Measurements from ENCODE around the gene AP3M1.
"Not testable (repeated sequence)": the region's sequence is repeated elsewhere in the genome, so short reads cannot be mapped to it uniquely, and the experiment has no call there.

The AP3M1 gene

DNA sequence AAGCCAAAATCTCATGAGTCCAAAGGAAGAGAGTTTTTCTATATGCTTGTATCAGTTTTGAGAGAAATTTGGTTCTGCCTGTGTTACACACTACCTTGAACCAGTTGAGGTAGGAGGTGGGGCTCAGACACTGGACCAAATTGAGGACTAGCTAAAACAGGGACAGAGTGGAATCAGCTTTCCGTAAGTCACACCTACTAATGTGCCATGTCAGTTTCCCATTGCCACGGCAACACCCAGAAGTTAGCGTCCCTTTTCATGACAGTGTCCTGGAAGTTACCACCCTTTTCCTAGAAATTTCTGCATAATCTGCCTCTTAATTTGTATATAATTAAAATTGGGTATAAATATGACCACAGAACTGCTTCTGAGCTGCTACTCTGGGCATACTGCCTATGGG, 9.4 kb upstream of the AP3M1 start:
- DNase-seq = no peak

DNA sequence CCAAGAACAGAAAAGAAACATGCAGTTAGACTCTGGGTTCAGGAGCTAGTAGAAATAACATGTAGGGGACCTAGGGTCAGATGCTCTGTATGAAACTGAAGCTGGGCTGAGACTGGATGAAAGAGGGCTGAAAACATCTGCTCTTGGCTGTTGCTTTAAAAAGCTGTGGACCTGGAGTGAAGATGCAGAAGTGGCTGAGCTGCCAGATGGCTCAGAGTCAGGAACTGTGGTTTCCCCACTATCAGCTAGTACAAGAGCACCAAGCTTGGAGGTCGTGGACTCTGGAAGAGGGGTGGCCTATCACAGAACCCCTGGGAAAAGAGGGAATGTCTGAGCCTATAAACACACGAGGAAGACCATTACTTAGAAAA, 6.3 kb upstream of the AP3M1 start:
- DNase-seq = no peak

DNA sequence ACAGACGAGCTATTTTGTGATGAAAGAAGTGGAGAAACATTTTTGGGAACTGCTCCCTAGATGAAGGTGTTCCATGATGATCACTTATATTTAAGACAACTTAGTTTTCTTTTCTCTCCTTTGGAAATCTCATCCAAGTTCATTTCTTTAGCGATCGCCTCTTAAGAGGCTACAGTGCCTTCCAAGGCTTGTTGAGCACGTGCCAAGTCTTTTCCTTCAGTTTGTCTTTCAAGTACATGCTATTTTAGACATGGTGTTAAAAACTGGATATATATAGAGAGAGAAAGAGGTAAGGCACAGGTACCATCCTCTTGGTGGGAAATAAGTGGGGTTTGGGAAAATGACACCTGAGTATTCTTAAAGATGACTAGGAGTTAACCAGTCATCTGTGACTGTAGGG, 3.0 kb upstream of the AP3M1 start:
- DNase-seq = no peak

DNA sequence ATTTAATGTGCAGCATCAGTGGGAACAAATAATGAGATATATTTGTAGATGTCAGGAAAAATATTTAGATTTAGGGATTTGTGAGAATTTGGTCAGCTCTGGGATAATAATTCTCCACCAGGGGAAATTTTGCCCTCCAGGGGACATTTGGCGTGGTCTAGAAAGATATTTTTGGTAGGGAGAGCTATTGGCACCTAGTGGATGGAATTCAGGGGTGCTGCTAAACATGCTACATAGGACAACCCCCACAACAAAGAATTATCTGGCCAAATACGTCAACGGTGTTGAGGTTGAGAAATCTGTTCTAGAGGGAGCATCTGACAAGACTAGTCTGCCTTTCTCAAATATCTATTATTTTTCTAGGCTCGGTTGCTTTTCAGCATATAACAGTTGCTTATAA, 2.5 kb upstream of the AP3M1 start:
- DNase-seq = no peak

DNA sequence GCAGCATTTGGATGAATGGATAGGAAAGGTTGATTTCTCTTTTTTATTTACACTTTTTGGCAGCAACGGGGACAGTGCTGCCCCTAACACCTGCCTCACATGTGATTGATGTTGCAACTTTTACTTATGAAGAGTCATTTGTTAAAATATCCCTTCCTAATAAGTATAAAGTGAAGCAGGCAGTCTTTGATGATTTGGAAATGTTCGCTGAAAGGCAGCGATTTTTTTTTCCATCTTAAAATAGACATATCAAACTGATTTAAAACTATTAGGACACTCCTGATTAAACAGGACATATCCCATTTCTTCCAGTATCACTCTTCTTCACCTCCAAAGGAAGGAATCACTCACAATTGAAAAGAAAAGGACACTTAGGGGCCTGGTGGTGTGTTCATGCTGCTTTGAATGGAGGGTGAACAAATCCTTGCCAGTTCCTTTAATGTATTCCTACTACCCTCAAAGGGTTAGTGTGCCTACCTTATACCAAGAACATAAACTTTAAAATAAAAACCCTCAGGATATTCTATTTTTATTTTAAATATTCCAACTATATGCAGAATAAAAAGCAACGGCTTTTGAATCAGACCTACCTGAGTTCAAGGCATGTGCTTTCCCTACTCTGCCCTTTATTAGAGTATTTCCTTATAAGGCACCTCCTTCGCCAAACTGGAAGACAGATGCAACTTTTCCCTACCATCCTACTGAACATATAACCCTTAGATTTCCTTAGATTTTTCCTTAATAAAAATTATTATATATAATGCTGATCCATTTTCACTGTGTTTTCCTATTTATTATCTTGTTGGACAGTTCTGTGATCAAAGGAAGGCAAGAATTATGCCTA, 1.5 kb upstream of the AP3M1 start:
- DNase-seq = no peak

DNA sequence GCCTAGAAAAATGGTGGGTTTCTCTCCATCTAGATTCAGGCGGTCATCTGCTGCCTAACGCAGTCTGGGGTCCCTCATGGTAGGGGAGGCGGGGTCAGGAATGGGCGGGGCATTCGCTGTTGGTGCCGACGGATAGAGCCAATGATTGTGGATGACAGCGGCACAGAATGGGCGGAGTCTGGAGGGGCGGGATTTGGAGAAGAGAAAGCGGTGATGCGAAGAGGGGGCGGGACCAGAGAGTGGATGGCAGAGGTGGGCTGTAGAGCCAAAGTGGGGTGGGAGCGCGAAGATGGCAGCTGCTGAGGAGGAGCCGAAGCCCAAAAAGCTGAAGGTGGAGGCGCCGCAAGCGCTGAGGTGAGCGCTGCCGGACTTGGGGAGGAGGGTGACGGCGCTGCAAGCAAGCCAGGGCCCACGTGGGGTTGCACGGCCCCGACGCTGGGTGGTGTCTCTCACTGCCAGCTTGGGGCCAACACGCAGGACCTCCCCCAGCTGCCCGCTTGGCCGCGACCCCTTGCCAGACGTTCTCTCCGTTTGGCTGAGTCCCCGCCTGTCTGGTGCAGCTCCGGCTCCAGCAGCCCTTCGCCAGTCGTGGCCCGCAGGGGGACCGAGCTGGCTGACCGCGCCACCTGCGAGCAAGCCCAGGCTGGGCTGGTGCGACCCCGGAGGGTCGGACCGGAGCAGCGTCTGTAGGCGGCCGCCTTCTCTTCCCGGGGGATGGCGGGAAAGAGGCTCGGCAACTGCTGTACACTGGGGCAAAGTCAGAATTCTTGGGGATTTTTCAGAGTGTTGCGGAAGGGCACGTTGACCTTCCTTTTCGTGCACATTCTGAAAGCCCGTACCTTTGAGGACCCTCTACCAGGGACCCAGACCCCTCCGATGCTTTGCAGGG, 606 bp upstream of the AP3M1 start, which contains the start of gene ADK:
Gene ADK (plus strand): TSS at position 232 of the 889 bp plus-strand sequence. CDS start 58 bp downstream, at position 290.
- peak; percentile 81 for DNase-seq

DNA sequence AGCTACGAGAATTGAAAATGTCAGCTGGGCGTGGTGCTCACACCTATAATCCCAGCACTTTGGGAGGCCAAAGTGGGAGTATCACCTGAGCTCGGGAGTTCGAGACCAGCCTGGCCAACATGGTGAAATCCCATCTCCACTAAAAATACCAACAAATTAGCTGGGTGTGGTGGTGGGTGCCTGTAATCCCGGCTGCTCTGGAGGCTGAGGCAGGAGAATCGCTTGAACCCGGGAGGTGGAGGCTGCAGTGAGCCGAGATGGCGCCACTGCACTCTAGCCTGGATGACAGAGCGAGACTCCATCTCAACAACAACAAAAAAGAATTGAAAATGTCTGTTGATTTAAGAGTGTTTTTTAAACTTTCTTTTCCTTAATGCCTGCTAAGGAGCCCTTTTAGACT, 3.6 kb downstream of the AP3M1 start:
- DNase-seq = not testable (repeated sequence)

DNA sequence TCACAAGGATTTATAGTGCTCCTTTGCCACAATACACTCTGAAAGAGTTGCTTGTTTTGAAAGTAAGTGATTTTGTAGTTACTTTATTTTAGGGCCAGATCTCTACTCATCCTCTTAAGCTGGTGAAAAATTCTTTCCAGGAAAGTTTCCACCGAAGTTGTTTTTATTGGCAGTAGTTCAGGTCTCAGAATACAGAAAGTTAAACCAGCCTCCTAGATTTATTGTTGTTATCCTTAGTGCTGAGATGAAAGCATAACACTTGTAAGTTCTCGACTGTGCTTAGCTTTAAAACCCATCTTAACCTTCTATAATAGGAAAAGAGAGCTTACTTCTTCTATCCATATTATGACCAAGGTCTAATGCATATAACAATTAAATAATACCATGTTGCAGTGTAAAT, 5.5 kb downstream of the AP3M1 start:
- DNase-seq = no peak

DNA sequence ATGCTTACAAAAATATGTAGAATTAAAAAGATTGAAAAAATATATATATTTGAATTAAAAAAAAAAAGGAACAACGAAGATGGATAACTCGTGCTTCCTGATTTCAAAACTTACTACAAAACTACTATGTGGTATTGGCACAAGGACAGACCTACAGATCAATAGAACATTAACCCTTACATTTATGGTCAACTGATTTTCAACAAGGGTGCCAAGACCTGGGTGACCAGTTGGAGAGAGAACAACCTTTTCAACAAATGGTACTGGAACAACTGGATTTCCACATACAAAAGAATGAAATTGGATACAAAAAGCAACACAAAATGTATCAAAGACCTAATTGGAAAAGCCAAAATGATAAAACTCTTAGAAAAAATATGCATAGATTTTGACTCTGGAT, 10.1 kb downstream of the AP3M1 start:
- no peak for DNase-seq

DNA sequence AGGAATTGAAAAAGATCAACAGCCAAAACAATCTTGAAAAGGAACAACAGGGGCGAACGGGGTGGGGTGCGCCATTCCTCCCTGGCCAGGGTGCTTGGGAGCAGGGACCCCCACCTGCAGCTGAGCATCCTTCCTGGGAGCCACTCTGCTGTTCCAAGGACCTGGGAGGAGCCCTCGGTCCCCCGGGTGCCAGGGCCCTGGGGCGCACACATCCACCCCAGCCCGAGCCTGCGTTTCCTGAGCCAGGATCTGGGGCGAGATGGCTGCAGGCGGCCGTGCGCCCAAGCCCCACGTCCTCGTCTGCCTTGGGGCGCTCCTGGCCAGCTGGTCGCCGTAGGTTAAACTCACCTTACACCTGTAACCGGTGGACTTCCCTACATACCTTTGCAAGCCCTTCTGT, 10.6 kb downstream of the AP3M1 start:
- DNase-seq = no peak

DNA sequence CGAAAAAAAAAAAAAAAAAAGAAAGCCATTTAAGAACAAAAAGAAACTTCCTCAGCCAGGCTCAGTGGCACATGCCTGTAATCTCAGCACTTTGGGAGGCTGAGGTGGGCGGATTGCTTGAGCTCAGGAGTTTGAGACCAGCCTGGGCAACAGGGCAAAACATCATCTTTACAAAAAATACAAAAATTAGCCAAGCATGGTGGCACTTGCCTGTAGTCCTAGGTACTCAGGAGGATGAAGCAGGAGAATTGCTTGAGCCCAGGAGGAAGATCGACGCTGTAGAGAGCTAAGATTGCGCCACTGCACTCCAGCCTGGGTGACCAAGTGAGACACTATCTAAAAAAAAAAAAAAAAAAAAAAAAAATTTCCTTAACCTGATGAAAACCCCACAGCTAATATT, 12.0 kb downstream of the AP3M1 start:
- DNase-seq = not testable (repeated sequence)

DNA sequence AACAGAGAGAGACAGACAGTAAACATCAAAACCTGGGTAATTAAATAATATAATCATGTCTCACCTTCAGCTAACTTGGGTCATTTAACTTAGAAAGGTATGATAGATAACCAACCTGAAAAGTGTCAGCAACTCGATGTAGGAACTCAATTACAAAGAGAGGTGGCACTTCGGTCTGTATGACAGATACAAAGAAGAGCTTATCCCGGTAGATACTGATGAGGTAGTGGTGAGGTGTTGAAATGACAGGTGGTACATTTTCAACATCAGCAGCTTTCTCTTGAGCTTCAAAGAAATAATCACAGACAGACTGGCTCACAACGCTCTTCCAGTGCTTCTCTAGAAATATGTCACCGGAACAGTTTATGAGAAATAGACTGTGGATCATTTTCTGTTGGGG, 12.6 kb downstream of the AP3M1 start:
- no peak for DNase-seq

DNA sequence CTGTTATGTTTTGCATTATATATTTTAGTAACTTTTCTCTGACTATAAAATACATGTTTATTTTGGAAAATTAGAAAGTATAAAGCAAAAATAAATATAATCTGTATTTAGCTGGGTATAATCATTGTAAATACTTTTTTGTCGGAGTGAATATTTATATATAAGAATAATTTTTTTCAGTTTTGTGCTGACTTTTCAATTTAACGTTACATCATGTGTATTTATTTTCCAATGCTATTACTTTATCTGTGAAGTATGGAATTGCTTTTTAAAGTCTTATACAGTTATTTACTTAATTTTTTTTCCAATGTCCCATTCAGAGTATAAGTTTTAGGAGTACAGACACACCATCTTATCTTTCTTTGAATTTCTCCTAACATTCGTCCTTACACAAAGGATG, 15.2 kb downstream of the AP3M1 start:
- no peak for DNase-seq

DNA sequence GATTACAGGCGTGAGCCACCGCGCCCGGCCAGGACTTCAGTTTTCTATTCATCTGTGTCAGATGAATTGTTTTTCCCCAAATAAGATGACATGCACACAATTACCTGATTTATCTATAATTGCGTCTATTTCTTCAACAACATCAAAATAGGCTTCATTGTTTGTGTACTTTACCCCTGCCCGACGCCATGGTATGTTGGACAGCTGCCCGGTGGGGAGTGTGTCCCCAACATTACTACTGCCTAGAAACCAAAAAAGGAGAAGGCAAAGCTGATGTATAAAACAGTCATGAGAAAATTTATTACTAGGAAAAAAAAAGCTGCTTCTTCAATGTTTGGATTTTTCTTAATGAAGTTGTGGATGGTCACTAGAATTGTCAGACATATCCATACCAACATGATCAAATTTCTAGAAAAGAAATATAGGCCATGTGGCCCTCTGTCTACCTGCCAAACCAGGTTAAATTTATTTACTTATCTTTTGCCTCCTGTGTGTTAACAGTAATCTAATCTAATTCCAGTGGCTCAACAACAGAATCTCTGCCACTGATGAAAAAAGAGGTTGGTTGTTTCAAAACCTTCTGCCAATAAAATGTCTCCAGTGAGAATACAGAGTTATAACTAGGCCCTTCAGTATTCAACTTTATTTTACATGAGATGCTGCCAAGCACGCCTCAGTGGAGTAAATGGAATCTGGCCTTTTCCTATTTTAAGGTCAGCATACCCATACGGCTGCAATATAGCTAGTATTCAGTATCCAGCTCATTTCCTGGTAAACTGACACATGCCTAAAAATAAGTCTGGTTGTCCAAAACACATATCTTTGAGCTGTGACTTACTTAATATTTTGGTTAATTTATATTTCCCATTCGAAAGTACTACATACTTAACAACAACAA, 16.5 kb downstream of the AP3M1 start:
- no peak for DNase-seq

DNA sequence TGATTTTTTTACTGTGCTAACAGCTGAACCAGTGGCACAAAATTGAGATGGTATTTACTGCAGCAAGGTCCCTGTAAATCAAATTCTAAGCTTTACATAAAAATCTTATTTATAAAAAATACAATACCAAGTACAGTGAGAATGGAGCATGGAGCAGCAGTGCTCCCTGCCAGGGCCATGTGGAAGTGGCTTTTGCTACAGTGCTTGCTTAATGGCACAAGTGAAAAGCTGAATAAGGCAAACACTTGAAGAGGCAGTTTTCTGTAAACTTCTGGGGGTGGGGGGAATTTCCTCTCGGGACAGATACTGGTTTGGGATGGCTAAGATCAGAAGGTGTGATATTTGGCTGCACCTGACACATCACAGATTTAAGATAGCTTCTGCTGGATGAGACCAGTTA, 27.5 kb downstream of the AP3M1 start:
- DNase-seq = no peak

DNA sequence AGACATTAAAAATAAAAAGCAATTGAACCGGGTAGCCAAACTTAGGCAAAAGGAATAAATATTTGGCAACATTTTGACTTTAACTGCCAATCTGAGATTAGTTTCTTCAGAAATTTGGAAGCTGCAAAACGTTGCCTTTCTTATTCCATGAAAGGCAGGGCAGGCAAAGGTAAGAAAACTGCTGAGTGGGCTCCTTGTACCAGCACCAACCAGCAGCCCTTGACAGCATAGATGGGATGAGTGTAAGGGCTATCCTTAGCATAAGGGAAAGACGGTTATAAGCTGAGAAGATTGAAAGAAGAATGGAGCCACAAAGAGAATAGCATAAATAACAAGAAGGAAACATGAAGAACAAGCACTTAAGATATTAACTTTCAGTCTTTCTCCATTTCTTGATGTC, 28.6 kb downstream of the AP3M1 start:
- DNase-seq = no peak

DNA sequence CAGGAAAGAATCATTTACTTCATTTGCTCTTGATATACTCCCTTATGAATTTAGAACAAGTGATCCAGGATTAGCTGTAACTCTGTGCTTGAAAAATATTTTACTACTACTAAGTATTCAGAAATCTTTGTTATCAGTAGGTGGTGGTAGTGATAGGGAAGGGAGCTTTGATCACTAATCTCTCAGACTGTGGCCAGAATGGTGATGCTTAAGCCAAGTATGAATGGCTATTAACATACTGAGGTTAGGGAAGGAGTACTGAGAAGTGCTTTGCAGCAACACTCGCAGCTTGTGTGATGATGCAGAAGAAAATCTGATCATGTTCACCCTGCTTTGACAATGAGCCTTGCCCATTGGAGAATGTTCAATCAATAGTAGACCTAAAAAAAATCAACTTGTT, 29.3 kb downstream of the AP3M1 start:
- DNase-seq = no peak

DNA sequence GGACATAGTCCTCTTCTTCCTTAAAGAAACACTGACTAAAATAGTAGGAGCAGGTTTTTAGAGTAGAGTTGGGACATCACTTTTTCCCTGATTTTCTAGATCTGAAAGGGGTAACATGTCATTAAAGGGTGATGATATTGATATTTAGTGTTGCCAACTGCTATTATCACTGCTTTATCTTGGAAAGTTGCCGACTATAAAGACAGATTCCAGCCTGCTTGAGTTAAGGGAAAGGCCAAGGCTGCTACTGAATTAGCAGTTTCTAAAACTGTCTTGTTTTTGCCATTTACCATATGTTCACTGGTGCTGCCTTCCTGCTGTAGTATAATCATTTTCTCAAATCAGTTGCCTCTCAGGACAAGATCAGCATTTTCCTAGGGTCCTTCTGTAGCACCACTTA, 29.7 kb downstream of the AP3M1 start:
- no peak for DNase-seq

DNA sequence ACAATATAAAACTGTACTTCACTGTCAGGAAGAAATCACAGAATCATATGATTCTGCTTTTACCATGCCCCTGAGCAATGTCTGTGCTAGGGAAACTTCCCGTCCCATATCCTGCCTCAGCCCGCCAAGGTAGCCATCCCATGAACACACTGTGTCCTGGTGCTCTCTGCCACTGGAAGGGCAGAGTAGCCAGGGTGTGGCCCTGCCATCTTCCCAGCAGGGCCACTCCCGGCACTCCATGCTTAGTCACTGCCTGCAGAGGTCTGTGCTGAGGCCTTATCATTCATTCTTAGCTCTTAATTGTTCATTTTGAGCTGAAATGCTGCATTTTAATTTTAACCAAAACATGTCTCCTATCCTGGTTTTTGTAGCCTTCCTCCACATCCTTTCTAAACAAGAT, 31.8 kb downstream of the AP3M1 start:
- no peak for DNase-seq

DNA sequence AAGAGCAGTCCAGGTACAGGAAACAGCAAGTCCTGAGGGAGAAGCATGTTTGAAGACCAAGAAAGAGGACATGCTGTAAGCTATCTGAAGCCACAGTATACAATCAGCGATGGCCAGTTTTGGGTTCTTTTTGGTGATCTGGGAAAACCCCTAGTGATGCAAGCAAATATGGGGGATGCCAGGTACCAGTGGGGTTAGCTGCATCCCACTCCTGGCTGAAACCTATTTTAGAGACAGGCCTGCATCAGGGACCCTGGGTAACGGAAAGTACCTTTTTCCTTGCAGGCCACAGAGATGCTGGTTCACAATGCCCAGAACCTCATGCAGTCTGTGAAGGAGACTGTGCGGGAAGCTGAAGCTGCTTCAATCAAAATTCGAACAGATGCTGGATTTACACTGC, 32.9 kb downstream of the AP3M1 start:
- DNase-seq = no peak

DNA sequence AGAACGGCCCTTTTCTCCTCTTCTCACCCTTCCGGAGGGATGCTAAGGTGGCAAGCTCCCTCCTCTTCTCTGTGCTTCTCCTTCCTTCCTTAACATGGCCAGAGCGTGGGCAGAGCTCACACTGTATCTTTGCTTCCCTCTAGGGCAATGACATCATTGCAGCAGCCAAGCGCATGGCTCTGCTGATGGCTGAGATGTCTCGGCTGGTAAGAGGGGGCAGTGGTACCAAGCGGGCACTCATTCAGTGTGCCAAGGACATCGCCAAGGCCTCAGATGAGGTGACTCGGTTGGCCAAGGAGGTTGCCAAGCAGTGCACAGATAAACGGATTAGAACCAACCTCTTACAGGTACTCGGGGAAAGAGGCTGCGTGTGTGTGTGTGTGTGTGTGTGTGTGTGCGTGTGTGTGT, 36.6 kb downstream of the AP3M1 start:
- DNase-seq = no peak

DNA sequence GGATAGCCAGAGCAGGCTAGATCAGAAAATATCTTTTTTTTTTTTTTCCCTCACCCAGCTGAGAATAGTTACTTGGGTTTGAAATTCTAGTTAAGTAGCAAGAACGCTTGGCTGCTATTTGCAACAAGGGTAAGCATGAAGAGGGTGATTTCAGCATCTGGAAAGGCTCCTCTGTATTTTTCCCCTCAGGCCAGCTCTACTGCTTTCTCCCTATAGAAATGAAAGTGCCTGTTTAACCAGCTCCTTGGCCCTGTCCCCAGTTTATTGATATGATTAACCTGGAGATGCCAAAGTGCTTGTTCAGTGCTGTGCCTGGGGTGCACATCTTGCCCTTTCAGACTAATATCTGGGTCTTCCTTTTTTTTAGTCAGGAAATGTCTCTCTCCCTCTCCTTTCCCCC, 37.1 kb downstream of the AP3M1 start:
- DNase-seq = no peak

DNA sequence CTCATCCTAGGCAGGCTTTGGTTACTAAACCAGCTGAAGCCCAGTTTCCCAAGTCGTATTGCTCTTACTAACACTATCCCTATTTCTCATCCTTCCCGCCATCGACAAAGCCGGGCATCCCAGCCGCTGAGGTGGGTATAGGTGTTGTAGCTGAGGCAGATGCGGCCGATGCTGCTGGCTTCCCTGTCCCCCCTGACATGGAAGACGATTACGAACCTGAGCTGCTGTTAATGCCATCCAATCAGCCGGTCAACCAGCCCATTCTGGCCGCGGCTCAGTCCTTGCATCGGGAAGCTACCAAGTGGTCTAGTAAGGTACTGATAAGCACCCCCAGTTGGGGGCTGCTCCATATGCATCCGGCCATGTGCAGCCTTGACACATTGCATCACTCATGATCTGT, 38.8 kb downstream of the AP3M1 start:
- no peak for DNase-seq

All from NCI-H187 treated with DMSO at 0.1 percent for 48 hours (cell line).